SK-N-MC (cell line): Measurements from ENCODE around the gene CGREF1.

Experiments used
- EZH2 ChIP-seq: fragments of 200-600 bp; sonication (generic); IDR thresholded peaks from one replicate; pipeline ENCODE4 v1.6.1; 2017; ENCODE audit warnings: antibody characterized with exemption
- FOXP2 ChIP-seq: optimal IDR thresholded peaks from 2 replicates; pipeline ENCODE3; 2011; ENCODE audit warnings: mild to moderate bottlenecking, moderate library complexity; ENCODE audit not compliant: insufficient read depth; ENCODE audit errors: extremely low read length, control extremely low read depth
- POLR2AphosphoS5 ChIP-seq: IDR thresholded peaks from 2 replicates; pipeline ENCODE4 v1.6.1; 2012; ENCODE audit warnings: mild to moderate bottlenecking, low read depth, low read length, borderline replicate concordance

DNA sequence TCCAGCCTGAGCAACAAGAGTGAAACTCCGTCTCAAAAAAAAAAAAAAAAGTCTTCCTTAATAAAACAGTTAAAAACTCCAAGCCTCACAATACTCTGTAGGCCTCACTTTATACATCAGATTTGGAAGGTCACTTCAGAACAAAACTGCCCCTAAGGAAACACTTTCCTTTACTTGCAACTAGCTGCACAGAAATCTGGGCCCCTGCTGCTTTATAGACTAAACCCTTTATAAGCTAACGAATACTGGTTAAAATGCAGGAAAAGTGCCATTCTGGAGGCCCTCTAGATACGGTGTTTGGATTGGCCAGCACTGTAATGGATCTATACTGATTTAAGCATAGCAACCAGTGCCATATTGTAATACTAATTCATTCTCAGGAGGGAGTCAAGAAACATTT, 6.2 kb upstream of the CGREF1 start:
- TF ChIP-seq FOXP2: no peak
- TF ChIP-seq POLR2AphosphoS5: no peak
- TF ChIP-seq EZH2: no peak
